Measurements from ENCODE around the gene PTPRR.

Gene PTPRR

GRCh38 chr12:70787612-70788011 lies 132.9 kb downstream of the PTPRR start:
- no peak for DNase-seq

DNA sequence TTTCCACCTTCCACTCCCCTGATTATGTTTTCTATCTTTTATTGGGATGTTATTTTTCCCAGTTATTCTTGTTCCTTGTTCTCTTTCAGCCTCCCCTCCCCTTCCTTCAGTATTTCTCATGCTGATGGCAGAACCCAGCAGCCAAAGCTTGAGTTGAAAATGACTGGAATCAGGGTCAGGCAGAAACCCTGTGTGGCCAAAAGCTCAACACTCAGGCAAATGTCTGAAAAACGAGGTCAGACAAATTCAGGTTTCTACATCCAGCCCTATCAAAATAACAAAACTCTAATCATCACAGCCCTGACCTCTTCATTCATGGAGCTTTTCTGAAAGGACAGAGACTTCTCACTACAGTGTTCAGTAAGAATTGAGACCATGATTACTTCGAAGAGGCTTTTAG lies 134.6 kb downstream of the PTPRR start:
- DNase-seq: no peak

DNA sequence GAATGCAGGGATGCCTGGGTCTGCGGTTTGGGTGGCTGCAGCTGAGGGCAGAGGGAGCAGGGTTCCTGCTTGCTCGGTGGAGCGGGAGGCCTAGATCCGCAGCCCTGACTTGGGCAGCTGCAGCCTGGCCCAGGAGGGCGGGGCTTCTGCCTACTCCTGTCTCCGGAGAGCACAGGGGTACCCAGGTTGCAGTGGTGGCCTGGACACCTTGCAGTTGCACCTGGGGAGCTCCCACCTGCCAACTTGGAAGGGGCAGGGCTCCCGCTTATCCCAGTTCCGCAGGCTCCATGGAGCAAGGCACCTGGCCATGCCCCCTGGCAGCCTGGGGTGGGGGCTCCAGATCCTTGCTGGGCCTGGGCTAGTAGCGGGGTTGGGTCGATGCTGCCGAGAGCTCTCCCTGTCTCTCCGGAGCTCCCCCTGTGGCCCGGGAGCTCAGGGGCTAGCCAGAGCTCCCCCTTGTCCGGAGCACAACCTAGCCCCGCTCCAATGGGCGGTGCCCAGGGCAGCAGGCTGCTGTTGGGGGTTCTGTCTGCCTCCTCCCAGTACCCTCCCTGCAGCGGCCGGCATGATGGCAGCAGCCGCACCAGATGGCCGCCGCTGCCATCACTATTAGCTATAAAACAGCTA lies 136.4 kb downstream of the PTPRR start:
- no peak for DNase-seq

- no peak for DNase-seq
These were observed 137.1 kb downstream of the PTPRR start for GRCh38 chr12:70783455-70783854.

DNA sequence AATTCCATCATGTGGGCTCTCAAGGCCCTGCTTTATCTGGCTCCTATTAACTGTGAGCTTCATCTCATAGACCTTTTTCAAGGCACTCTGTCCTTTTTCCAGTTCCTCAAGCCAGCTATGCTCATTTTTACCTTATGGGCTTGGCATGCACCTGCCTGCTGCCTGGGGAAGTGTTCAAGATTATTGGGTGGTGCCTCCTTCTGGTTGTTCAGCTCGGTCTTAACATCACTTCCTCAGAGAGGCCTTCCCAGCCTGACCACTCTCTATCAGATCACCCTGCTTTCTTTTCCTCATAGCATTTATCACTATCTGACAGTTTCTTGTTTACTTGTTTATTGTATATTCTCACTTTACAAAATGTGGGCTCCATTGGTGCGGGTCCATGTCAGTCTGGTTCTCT lies 141.3 kb downstream of the PTPRR start:
- DNase-seq: no peak

DNA sequence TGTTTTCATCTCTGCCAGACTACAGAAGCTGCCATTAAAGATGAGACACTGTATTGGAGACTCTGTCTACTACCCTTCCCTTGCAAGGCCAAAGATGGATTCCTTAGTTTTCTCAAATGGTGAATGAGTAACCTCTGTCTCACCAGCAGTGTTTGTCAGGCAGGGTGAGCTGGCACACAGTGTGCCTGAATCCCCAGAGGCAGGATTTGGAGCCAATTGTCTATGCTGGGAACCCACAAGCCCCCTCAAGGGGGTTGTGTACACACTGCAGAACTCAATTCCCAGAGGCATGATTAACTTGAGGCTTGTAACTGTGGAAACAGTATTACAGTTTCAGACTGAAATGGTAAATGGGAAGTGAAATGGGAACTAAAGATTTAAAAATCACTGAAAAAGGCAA lies 146.5 kb downstream of the PTPRR start:
- no peak for DNase-seq

GRCh38 chr12:70772836-70773235 lies 147.7 kb downstream of the PTPRR start:
- no peak for DNase-seq

GRCh38 chr12:70771581-70771980 lies 149.0 kb downstream of the PTPRR start:
- DNase-seq: no peak

GRCh38 chr12:70763666-70764065 lies 156.9 kb downstream of the PTPRR start:
- DNase-seq: no peak

DNA sequence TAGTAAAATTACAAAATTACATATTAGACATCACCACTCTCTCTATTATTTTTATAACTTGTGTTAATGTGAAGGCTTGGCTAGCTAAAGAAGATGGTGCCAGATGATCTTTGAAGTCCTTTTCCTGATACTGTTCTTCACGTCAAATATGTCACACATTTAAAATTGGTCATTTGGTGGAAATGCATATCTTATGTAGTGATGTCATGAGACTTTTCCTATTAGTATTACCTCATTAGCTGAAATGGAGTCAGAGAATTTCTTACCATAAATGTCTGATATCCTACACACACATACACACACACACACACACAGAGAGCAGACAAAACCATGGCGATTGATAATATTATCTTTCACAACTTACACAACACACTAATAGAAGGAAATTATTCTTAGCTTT lies 158.5 kb downstream of the PTPRR start:
- no peak for DNase-seq

GRCh38 chr12:70759161-70759918 lies 161.2 kb downstream of the PTPRR start:
- no peak for DNase-seq

DNA sequence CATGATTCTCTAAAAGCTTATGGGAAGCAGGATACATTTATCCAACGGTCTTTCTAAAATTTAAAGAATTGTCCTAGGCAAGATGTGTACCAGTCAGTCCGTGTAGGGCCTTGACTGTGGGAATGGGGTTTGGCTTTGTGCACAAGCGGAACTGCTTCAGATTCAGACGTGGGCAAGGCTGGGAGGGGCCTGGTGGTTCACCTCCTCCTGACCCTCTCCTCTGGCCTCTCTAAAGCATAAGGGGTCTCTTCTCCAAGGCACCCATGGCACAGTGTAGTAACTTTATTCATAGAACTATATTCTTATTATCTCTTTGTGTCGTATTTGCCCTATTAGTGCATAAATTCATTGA lies 162.1 kb downstream of the PTPRR start:
- no peak for DNase-seq

DNA sequence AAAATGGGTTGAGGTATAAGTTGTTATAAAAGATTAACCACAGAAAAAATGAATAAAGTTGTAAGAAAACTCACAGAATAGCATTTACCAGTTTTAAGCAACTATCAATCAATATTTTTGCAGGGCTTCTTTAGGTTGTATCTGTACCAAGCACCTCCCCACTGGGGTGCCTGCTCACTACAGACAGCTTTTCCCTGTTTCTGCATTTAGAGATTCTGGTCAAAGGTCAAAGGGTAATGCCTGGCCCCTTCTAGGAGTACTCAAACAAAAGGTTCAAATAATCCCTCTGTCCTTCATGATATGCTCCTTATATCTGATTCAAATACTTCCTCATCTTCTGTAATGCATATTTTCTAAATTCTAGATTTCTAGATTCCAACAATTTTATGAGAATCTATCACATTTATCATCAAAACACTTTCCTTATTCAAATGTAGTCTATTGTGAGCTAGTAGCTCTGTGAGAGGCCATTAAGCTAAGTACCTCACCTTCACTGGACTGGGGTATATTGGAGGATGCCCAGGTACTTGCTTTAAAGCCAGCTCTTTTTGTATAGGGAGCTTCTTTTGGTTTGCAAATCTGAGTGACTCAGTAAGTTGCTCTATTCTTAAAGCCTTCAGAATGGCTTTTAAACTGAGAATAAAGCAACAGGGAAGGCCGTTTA lies 162.6 kb downstream of the PTPRR start:
- DNase-seq: no peak

DNA sequence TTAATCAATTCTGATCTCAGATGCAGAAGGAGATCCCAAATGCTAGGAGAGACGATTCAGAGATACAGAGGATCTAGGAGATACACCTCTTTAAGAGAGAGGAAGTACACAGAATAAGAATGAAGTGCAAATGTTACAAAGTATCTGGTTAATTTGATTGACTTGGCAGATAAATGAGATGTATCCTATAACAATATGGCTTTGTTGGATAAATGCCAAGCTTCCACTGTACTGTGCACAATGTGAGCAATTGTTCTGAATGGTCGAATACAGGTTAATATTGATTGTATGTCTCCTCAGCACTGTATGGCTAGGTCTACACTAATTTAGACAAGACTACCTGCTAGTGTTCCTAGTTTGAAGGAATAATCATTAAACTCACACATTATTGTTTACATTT lies 163.7 kb downstream of the PTPRR start:
- no peak for DNase-seq

GRCh38 chr12:70756118-70756517 lies 164.4 kb downstream of the PTPRR start:
- no peak for DNase-seq

GRCh38 chr12:70754330-70754741 lies 166.2 kb downstream of the PTPRR start:
- no peak for DNase-seq

DNA sequence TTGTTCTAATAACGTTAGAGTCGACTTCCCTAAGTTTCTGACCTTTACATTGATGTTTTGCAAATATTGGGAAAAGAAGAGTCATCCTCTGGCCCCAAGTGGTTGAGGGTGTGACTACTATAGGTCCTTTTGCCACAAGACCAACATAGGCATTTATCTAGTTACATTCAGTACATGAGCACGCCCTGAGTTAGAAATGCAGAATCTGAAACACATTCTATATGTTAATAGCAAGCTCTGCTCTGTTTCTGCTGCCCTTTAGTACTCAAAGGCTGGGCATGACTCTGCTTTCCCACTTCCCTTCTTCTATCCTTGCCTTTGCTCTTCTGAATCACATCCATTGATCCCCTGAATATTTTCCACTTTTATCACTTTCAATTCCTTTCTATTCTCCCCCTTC lies 168.2 kb downstream of the PTPRR start:
- DNase-seq: no peak

GRCh38 chr12:70749931-70750330 lies 170.6 kb downstream of the PTPRR start:
- DNase-seq: no peak

GRCh38 chr12:70748809-70749208 lies 171.7 kb downstream of the PTPRR start:
- DNase-seq: no peak

DNA sequence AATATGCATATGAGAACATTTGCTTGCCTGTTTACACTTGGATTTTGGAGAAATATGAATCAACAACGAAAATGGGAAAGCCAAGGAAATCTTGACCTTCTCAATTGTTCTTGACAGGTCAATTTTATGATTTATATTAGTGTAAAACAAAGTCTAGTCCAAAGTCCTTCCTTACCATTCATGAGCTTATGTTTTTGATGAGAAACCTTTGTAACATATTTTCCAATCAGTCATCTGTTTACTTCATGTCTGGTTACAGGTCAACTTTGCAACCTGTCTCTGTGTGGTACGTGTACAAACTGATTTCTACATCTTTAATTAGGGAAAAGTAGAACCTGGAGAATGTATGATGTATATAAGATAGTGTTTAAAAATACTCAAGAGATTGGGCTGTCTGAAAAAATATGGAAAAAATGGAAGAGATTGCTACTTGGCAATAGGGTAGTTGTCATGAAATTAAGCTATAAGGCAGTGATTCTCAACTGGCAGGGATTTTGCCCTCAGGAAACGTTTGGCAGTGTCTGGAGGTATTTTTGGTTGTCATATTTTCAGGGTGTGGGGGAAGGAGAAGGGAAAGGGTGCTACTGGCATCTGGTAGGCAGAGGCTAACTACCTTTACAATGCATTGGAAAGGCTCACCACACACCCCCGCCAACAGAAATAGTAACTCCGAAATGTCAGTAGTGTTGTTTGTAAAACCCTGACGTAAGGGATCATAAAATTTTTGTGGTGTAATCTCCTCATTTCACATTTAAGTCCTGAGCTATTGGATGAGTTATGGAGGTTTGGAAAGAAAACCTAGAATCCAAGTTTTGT lies 172.9 kb downstream of the PTPRR start:
- no peak for DNase-seq

DNA sequence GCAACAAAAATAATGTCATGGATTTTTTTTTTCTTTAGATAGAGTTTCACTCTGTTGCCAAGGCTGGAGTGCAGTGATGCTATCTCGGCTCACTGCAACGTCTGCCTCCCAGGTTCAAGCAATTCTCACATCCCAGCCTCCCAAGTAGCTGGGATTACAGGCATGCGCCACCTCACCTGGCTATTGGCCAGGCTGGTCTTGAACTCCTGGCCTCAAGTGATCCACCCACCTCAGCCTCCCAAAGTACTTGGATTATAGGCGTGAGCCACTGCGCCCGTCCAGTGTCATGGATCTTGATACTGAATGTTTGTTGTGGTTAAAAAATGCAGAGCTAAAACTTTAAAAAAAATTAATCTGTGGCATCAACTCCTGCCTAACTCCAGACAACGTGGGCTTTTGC lies 175.5 kb downstream of the PTPRR start:
- no peak for DNase-seq

DNA sequence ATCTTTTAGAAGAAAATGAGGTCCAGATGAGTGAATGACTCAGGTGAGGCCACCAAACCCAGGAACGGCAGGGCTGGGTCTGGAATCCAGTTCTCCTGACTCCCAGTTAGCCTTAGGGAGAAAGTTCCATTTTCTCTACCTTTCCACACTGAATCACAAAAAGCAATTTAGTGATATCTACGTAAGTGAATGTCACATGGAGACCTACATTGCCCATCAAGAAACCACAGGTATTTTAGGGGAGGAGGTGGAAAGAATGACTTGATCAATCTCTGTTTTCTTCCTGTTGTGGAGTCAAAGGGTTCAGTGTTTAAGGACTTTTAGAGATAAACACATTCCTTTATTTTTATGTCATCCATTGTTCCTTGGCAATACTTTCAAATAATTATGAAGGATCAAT lies 176.4 kb downstream of the PTPRR start:
- DNase-seq: no peak

GRCh38 chr12:70741256-70741655 lies 179.3 kb downstream of the PTPRR start:
- DNase-seq: no peak

GRCh38 chr12:70739756-70740155 lies 180.8 kb downstream of the PTPRR start:
- DNase-seq: no peak
